Ecto neural progenitor cell (in vitro differentiated cells): ENCODE data around the gene KCNJ10.

Experiments
- DNase-seq: peaks from one replicate; pipeline ENCODE4 v3.0.0-alpha.2; 2018; ENCODE audit warnings: low spot score

The KCNJ10 gene

DNA sequence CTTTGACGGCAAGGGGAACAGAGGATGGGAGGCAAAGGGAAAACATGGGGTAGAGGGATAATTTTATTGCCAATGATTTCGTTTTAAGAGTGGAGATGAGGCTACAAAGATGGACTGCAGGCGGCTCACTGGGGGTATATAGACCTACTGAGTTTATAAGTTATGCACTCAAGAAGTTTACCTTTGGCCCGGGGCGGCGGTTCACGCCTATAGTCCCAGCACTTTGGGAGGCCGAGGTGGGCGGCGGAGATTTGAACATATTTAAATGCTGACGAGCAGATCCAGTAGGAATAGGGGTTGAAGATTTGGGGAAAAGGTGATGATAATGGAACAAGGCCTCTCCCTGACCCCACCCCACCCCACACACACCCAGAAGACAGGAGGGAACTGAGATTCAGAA is 107.8 kb downstream of the KCNJ10 start:
- DNase-seq = no peak

DNA sequence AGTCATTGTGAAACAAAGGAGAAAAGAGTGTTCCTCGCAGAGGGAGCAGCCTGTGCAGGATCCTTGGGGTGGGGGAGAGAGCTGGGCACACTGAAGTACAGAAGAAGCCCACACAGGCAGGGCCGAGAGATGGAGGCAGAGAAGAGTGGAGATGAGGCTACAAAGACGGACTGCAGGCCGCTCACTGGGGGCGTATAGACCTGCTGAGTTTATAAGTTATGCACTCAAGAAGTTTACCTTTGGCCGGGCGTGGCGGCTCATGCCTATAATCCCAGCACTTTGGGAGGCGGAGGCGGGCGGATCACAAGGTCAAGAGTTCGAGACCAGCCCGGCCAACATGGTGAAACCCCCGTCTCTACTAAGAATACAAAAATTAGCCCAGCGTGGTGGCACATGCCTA is 108.3 kb downstream of the KCNJ10 start:
- no peak for DNase-seq

GRCh38 chr1:159960721-159961381 is 109.1 kb downstream of the KCNJ10 start:
- DNase-seq = no peak

DNA sequence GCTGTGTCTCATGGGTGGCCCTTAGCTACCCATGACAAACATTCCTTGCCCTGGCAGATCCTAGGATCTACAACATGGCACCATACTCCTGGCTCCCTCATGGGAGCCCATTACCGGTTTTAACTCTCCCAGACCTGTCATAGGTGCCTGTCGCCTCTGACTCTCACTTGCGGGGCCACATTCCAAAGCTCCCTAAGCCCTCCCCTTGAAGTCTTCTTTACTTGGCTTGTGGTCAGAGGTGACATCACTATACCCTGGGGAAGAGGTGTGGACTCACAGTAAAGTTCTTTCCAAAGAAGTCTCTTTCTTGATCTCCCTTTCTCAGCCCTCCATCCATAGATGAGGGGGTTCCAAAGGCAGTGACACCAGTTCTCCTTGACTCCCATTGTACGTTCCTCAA is 110.5 kb downstream of the KCNJ10 start:
- no peak for DNase-seq

GRCh38 chr1:159958719-159959380 is 111.1 kb downstream of the KCNJ10 start:
- DNase-seq = no peak

DNA sequence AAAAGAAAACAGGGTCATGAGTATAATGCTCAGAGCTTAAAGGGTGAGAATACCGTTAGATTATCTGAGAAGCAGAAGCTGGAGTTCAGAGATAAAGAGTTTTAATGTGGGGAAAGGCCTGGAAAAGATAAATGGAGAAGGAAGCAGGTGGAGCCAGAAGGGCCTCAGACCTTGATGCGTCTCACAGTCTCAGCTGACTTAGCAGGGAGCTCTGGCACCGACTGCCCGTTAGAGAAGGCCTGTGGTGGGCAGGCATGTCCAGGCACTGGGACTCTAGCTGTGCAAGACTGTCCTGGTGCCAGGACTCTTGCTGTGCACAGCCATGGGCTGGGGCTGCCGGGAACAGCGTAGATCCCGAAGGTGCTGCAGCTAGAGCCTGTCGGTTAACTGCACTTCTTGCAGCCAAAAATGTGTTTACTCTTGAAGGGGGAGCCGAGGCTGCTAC is 112.1 kb downstream of the KCNJ10 start:
- no peak for DNase-seq

GRCh38 chr1:159955456-159955855 is 114.5 kb downstream of the KCNJ10 start:
- DNase-seq = no peak

DNA sequence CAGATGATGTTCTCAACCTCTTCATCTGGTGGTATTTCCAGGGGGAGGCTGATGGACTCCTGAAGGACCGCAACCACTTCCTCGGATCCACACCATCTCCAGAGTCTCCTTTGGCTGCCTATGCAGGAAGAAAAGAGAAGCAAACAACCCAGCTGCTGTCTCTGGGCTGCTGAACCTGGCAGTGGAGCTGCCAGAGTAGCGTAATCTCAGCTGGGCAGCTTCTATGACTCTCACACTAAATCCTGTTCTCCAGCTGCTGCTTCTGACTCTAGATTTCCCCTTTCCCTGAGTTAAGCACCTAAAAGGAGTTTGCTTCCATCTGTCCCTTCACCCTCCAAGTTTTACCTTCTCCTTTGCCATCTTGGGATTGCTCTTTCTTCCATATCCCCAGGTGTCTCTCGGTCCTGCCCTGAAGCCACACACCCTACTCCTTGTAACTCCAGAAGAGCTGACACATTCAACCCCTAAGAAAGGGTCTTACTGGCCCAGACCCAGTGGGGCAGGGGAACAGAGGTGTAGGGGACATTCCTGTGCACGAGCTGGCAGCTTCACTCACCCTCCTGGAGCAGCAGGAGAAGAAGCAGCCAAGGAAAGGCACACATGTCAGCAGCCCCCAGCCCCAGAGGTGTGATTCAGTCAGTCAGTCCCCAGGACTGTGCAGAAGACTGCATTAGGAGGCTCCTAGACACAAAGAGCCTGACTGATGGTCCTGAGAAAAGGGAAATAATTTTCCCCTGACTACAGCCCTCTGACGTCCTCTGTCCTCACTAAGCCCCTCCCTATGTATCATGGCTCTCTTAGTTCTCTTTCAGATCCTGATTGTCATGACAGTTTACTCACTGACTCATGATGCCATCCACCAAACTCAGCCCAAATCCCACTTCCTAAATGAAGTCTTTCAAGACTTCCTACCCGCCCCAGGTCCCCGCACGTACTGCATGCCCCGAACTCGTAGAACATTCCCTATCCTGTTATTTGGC is 116.1 kb downstream of the KCNJ10 start, which contains the start of gene SLAMF9:
Gene SLAMF9 (minus strand): TSS at position 702 of the 980 bp plus-strand sequence. CDS start 100 bp downstream, at position 602.
- DNase-seq = no peak

DNA sequence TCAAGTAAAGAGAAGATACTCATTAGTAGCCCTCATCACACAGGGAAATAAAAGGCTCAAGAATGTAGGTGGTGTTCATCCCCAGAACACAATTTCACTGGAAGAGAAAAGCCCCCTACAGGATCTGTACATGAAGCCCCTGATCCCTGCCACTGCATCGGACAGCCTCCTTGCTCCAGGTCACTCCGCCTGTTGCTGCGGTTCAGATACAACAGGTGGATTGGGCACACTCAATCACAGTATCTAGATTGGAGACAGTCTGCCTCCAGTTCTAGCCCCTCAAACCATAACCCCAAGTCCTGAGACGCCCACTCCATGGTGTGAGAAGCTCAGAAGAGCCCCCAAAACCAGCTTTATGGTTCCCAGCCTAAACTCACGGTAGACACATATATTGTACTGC is 117.0 kb downstream of the KCNJ10 start:
- no peak for DNase-seq

DNA sequence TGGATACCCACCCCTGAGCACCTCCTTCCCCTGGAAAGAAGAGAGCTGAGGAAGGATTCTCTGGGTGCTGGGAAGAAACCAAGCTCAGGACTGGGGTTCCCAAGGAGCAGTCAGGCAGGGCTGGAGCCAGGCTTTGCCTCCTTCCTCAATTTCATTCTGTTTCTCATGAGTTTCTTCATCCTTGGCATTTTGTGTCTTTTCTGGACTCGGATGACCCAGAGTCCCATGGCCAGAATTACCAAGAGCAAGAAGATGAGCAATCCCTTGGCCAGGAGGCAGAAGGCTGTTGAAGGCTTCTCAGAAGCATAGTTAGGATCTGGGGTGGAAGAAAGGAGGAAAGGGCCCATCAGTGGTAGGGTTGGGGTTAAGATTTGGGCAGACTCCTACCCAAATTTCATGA is 118.4 kb downstream of the KCNJ10 start:
- no peak for DNase-seq

DNA sequence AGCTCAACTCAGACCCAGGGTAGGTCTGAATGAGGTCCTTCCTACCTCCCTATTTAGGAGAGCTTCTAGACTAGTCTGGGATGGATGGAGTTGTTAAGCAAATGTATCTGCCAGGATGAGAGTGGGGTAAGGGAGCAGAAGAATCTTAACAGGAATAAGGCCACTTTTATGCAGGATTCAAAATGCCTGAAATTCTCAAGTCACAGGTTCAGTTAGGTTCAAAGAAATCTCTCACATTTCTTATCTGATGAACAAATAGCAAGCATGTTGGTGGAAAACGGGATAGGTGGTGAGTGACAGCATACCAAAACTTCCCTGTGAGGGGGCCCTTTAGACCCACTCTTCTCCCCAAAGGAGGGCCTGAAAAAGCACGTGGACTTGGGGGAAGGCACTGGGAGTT is 118.9 kb downstream of the KCNJ10 start:
- DNase-seq = no peak

DNA sequence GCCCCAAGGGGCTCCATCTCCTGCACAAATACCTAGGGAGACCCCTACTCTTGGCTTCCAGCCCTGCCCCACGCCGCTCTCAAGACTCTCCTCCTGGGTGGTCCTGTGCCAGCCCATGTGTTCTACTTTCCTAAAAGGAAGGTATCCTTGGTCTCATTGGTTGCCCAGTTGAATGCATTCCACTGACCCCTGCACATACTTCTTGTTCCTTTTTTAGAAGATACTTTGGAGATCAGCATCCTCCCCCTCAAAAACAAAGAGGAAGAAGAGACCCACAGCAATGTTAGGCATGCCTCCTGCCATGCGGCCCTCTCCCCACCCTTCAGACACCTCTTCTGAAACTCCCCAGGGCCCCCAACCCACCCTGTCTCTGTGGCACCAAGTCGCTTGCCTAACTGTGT is 120.0 kb downstream of the KCNJ10 start:
- no peak for DNase-seq

DNA sequence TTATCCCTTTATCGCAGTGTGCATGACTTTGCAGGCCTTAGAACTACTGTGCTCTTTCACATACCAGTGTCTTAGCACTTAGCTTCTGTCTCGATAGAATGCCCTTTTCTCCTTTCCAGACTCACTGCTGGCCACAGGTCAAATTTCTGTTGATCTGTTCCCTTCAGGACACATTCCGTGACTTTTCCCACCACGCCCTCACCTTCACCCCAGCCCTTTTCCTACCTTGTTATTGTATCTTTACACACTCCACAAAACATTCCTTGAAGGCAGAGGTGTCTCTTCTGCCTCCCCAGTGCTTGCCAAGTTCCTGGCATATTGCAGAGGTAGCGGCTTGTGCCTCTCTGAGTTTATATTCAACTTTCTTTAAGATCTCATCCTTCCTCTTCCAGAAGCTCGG is 120.8 kb downstream of the KCNJ10 start:
- DNase-seq = no peak
